Hematopoietic multipotent progenitor cell treated with erythropoietin and hydrocortisone succinate and interleukin-3 and kit ligand, for 8 days (in vitro differentiated cells): Measurements from ENCODE around the gene UBN2.

Experiments
- DNase-seq: peaks from one replicate; pipeline ENCODE4 v3.0.0-alpha.2; 2015

Gene UBN2

GRCh38 chr7:139232377-139232717, 1.3 kb downstream of the UBN2 start:
- no peak for DNase-seq

- no peak for DNase-seq
Observed at GRCh38 chr7:139232904-139233303, 1.9 kb downstream of the UBN2 start.

GRCh38 chr7:139241258-139241657, 10.2 kb downstream of the UBN2 start:
- no peak for DNase-seq

- peak; percentile 77 for DNase-seq
Observed at GRCh38 chr7:139242741-139243281, 11.8 kb downstream of the UBN2 start.

GRCh38 chr7:139245401-139245800, 14.4 kb downstream of the UBN2 start:
- DNase-seq = no peak

GRCh38 chr7:139246494-139246893, 15.5 kb downstream of the UBN2 start:
- no peak for DNase-seq

GRCh38 chr7:139246905-139247304, 15.9 kb downstream of the UBN2 start:
- DNase-seq = no peak

- DNase-seq = no peak
Observed at GRCh38 chr7:139249179-139249810, 18.3 kb downstream of the UBN2 start.

- no peak for DNase-seq
Observed at GRCh38 chr7:139252451-139252850, 21.4 kb downstream of the UBN2 start.

- DNase-seq = no peak
Observed at GRCh38 chr7:139254281-139254680, 23.2 kb downstream of the UBN2 start.

GRCh38 chr7:139254728-139255127, 23.7 kb downstream of the UBN2 start:
- no peak for DNase-seq

GRCh38 chr7:139255290-139255689, 24.3 kb downstream of the UBN2 start:
- peak; percentile 19 for DNase-seq

- no peak for DNase-seq
Observed at GRCh38 chr7:139259142-139259541, 28.1 kb downstream of the UBN2 start.

GRCh38 chr7:139264220-139264619, 33.2 kb downstream of the UBN2 start:
- no peak for DNase-seq

- DNase-seq = no peak
Observed at GRCh38 chr7:139265673-139266072, 34.6 kb downstream of the UBN2 start.

- DNase-seq = no peak
Observed at GRCh38 chr7:139271718-139272628, 40.9 kb downstream of the UBN2 start.

- DNase-seq = no peak
Observed at GRCh38 chr7:139284252-139284896, 53.3 kb downstream of the UBN2 start.

- DNase-seq = no peak
Observed at GRCh38 chr7:139286144-139286543, 55.1 kb downstream of the UBN2 start.

- DNase-seq = no peak
Observed at GRCh38 chr7:139292821-139293220, 61.8 kb downstream of the UBN2 start.

- no peak for DNase-seq
Observed at GRCh38 chr7:139293534-139293933, 62.5 kb downstream of the UBN2 start.

GRCh38 chr7:139294241-139294640, 63.2 kb downstream of the UBN2 start:
- no peak for DNase-seq

- no peak for DNase-seq
Observed at GRCh38 chr7:139294951-139295575, 64.0 kb downstream of the UBN2 start.

GRCh38 chr7:139297795-139298194, 66.8 kb downstream of the UBN2 start:
- no peak for DNase-seq
